ENCODE data around the gene LONRF2. TPM values are rescaled to one million over a fixed set of nuclear protein-coding genes. Genes with fewer than 3 reads are reported as not detected.

LONRF2 gene
- polyA plus RNA-seq, 2 of the 4 experiments (the other 2 are of a cell fraction), result 4.8 to 17.9 TPM

DNA sequence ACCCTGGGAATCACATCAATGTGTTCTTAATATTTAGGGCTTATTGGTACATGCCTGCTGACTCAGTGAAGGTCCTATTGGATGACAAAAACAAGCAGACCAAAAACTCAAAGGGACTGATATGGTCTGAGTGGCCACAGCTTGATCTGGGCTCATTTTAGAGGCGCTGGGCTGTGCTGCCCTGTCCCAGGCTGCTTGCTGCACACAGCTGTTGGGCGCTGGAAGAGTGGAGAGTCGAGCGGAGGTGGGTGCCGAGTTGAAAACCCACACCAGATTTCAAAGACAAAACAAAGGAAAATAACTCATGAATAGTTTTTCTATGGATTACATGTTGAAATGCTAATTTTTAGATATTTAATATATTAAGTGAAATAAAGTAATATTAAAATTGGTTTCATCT is 68.5 kb downstream of the LONRF2 start:
- whole genome bisulfite sequencing (ENCODE audit: missing lambda C conversion rate), result 67% methylated on average over 5 of the region's 5 CpGs
- FAIRE-seq (no peak), DNase-seq (ENCODE audit: low read depth in 1 of 2, low spot score in 1 of 2) (no peak), ATAC-seq (no peak)
- H3K4me2 ChIP-seq, result no peak overlapping the region
- H3K4me3 ChIP-seq, result no peak overlapping the region
- ChIA-PET POLR2A (no interaction called here), CTCF (interaction anchor here (0.6 to 2.7 kb wide), 3 partner anchors 9 to 694 kb away, joined by 3 to 9 read pairs (median 3); no protein-coding TSS in a partner anchor)
- no peak overlapping the region for H3K27ac ChIP-seq
- H3K9me3 ChIP-seq, result no peaks in the 10 kb centered on the region
- no peak for TF ChIP-seq MAFK (IDR thresholded peaks at IDR 0.05; ENCODE audit: partially characterized antibody)
- no peak for TF ChIP-seq TP53 (CRISPR knock-in tag; IDR thresholded peaks at IDR 0.05)
- no peak for TF ChIP-seq TFCP2L1 (CRISPR knock-in tag; IDR thresholded peaks at IDR 0.05)
- TF ChIP-seq FOSL2 (IDR thresholded peaks at IDR 0.05), result no peak
- TF ChIP-seq FOSL2 (CRISPR knock-in tag; IDR thresholded peaks at IDR 0.05), result no peak
- TF ChIP-seq HEYL (CRISPR knock-in tag; IDR thresholded peaks at IDR 0.05), result no peak
- TF ChIP-seq, protein P1, sequence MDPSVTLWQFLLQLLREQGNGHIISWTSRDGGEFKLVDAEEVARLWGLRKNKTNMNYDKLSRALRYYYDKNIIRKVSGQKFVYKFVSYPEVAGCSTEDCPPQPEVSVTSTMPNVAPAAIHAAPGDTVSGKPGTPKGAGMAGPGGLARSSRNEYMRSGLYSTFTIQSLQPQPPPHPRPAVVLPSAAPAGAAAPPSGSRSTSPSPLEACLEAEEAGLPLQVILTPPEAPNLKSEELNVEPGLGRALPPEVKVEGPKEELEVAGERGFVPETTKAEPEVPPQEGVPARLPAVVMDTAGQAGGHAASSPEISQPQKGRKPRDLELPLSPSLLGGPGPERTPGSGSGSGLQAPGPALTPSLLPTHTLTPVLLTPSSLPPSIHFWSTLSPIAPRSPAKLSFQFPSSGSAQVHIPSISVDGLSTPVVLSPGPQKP (IDR thresholded peaks at IDR 0.05; ENCODE audit: low read depth, low read length), result no peak
- no peak for TF ChIP-seq EP300 (IDR thresholded peaks at IDR 0.05)
- no peak for TF ChIP-seq POLR2AphosphoS2 (conservative IDR thresholded peaks at IDR 0.05; ENCODE audit: low read length)
- no peak for TF ChIP-seq NR3C1 (IDR thresholded peaks at IDR 0.05)
- TF ChIP-seq CEBPB (IDR thresholded peaks at IDR 0.05), result no peak
- no peak for TF ChIP-seq NPAS2 (CRISPR knock-in tag; IDR thresholded peaks at IDR 0.05; ENCODE audit: borderline replicate concordance)
- no peak for TF ChIP-seq KDM5A (IDR thresholded peaks at IDR 0.05)
- no peaks in the 10 kb centered on the region for H3K4me1 ChIP-seq

DNA sequence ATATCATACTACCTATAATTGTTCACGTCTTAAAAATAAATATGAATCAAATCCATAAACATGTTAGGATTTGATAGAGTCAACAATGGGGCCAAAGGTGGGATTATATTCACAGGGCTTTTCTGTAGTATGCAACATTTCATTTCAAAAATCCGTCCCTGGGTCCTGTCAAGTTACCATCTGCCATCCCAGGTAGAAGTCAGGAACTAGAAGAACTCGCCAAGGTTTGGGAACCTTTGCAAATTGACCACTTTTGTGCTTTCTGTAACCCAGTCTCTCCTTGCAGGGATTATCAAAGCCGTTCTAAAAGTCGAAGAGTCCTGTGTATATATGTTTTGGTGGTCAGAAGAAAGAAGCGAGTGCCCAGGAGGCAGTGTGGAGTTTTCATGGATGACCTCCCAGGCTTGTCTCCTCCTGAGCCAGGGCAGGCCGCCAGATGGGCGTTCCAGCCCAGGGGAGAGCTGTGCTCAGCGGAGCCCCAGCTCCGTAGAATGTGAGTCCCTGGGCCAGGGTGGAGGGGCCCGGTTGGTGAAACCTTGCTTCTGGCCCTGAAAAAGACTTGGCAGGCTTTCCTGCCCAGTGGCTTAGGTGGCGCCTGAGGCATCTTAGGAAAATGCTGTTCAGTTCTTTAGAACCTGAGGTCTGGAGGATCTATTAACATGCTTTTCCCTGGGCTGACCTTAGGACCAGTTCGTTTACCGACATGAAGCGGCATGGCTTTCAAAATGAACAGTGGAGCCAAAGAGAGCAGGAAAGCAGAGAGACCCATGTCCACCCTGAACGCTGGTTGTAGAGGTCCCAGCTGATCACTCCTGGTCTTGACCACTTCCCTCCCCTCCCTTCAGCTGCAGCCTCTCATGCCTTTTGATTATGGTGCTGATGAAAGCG is 69.2 kb downstream of the LONRF2 start:
- 59% methylated on average over 14 of the region's 17 CpGs for WGBS (ENCODE audit: missing lambda C conversion rate)
- no peak overlapping the region for H3K4me3 ChIP-seq
- FAIRE-seq, result no peak
- TF ChIP-seq, protein P2, sequence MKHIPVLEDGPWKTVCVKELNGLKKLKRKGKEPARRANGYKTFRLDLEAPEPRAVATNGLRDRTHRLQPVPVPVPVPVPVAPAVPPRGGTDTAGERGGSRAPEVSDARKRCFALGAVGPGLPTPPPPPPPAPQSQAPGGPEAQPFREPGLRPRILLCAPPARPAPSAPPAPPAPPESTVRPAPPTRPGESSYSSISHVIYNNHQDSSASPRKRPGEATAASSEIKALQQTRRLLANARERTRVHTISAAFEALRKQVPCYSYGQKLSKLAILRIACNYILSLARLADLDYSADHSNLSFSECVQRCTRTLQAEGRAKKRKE (CRISPR knock-in tag; IDR thresholded peaks at IDR 0.05; ENCODE audit: low read depth), result no peak
- TF ChIP-seq, protein P3, sequence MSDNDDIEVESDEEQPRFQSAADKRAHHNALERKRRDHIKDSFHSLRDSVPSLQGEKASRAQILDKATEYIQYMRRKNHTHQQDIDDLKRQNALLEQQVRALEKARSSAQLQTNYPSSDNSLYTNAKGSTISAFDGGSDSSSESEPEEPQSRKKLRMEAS (IDR thresholded peaks at IDR 0.05), result no peak
- TF ChIP-seq HEYL (CRISPR knock-in tag; IDR thresholded peaks at IDR 0.05) (no peak), KDM5A (IDR thresholded peaks at IDR 0.05) (no peak), SMC3 (IDR thresholded peaks at IDR 0.05) (no peak), FOXS1 (CRISPR knock-in tag; IDR thresholded peaks at IDR 0.05) (no peak)
- H3K9me3 ChIP-seq, result no peaks in the 10 kb centered on the region
- ATAC-seq, result no peak; a peak in 1 of 6 replicates
- ChIA-PET CTCF (interaction anchor here (0.5 to 4.0 kb wide), 4 partner anchors 9 to 594 kb away, joined by 3 to 38 read pairs (median 6); no protein-coding TSS in a partner anchor), POLR2A (no interaction called here)
- no peak for DNase-seq (ENCODE audit: low read depth in 1 of 2, low spot score in 1 of 2)
- no peaks in the 10 kb centered on the region for H3K4me1 ChIP-seq
- H3K27ac ChIP-seq, result no peak overlapping the region
- no peak overlapping the region for H3K4me2 ChIP-seq

DNA sequence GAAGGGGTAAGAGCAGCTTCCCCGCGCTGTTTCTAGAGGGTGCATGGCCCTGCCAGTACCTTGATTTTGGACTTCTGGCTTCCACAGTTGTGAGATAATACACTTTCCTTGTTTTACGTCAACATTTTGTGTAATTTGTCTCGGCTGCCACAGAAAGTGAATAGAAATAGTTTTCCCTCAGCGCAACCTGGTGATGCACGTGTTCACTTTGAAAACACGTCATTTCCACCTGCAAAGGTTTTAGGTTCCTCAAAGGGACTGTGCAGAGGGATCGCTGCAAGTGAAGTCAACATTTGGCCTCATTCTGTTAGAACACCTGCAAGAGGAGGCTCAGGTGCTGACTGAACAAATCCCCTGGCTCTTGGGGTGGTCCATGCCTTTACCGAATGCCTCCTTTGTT is 71.7 kb downstream of the LONRF2 start:
- no peak overlapping the region for H3K4me3 ChIP-seq
- POLR2A ChIA-PET, result no interaction called here
- DNase-seq (ENCODE audit: low read depth in 1 of 2, low spot score in 1 of 2) (no peak), FAIRE-seq (no peak), ATAC-seq (no peak)
- no peaks in the 10 kb centered on the region for H3K9me3 ChIP-seq
- no peaks in the 10 kb centered on the region for H3K4me1 ChIP-seq
- H3K4me2 ChIP-seq, result no peak overlapping the region
- WGBS (ENCODE audit: missing lambda C conversion rate), result 64% methylated on average over 9 of the region's 9 CpGs
- CTCF ChIA-PET, result interaction anchor here (4.0 kb wide), 1 partner anchor 11 kb away, joined by 38 read pairs; no protein-coding TSS in a partner anchor
- no peak overlapping the region for H3K27ac ChIP-seq
- no peak for TF ChIP-seq ESRRA (IDR thresholded peaks at IDR 0.05; ENCODE audit: borderline replicate concordance, low read length)
- TF ChIP-seq EHMT2 (IDR thresholded peaks at IDR 0.05; ENCODE audit: low read depth), result no peak
- TF ChIP-seq, protein P4, sequence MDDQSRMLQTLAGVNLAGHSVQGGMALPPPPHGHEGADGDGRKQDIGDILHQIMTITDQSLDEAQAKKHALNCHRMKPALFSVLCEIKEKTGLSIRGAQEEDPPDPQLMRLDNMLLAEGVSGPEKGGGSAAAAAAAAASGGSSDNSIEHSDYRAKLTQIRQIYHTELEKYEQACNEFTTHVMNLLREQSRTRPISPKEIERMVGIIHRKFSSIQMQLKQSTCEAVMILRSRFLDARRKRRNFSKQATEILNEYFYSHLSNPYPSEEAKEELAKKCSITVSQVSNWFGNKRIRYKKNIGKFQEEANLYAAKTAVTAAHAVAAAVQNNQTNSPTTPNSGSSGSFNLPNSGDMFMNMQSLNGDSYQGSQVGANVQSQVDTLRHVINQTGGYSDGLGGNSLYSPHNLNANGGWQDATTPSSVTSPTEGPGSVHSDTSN (IDR thresholded peaks at IDR 0.05), result no peak
- TF ChIP-seq NPAS2 (CRISPR knock-in tag; IDR thresholded peaks at IDR 0.05; ENCODE audit: borderline replicate concordance), result no peak
- no peak for TF ChIP-seq MAFK (IDR thresholded peaks at IDR 0.05; ENCODE audit: partially characterized antibody)
- TF ChIP-seq, protein P5, sequence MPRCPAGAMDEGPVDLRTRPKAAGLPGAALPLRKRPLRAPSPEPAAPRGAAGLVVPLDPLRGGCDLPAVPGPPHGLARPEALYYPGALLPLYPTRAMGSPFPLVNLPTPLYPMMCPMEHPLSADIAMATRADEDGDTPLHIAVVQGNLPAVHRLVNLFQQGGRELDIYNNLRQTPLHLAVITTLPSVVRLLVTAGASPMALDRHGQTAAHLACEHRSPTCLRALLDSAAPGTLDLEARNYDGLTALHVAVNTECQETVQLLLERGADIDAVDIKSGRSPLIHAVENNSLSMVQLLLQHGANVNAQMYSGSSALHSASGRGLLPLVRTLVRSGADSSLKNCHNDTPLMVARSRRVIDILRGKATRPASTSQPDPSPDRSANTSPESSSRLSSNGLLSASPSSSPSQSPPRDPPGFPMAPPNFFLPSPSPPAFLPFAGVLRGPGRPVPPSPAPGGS (IDR thresholded peaks at IDR 0.05), result no peak
- TF ChIP-seq, protein P6, sequence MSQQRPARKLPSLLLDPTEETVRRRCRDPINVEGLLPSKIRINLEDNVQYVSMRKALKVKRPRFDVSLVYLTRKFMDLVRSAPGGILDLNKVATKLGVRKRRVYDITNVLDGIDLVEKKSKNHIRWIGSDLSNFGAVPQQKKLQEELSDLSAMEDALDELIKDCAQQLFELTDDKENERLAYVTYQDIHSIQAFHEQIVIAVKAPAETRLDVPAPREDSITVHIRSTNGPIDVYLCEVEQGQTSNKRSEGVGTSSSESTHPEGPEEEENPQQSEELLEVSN (IDR thresholded peaks at IDR 0.05; ENCODE audit: borderline replicate concordance, low read depth), result no peak
- TF ChIP-seq NFE2L2 (conservative IDR thresholded peaks at IDR 0.05; ENCODE audit: low read length), result no peak
- no peak for TF ChIP-seq HEYL (CRISPR knock-in tag; IDR thresholded peaks at IDR 0.05)
- no peak for TF ChIP-seq FOXS1 (CRISPR knock-in tag; IDR thresholded peaks at IDR 0.05)
- TF ChIP-seq GATA3 (IDR thresholded peaks at IDR 0.05; ENCODE audit: borderline replicate concordance), result no peak
- TF ChIP-seq RNF2 (IDR thresholded peaks at IDR 0.05; ENCODE audit: borderline replicate concordance, low read depth), result no peak
- TF ChIP-seq NR3C1 (IDR thresholded peaks at IDR 0.05), result no peak
- no peak for TF ChIP-seq PHF8 (IDR thresholded peaks at IDR 0.05; ENCODE audit: borderline replicate concordance, low read depth)
- no peak for TF ChIP-seq FOSL2 (IDR thresholded peaks at IDR 0.05)
- TF ChIP-seq FOSL2 (CRISPR knock-in tag; IDR thresholded peaks at IDR 0.05), result no peak
- TF ChIP-seq MAZ (IDR thresholded peaks at IDR 0.05; ENCODE audit: borderline replicate concordance, low read depth, low read length), result no peak
- TF ChIP-seq TFCP2L1 (CRISPR knock-in tag; IDR thresholded peaks at IDR 0.05), result no peak
